GM19438 (cell line): ENCODE results near the gene DNAH7.

Source experiments
- ATAC-seq: cut with Tn5 transposase; IDR thresholded peaks from one replicate; pipeline ENCODE4 v1.9.1; 2021; ENCODE audit warnings: low read depth; ENCODE audit not compliant: unreplicated experiment

DNAH7 gene

DNA sequence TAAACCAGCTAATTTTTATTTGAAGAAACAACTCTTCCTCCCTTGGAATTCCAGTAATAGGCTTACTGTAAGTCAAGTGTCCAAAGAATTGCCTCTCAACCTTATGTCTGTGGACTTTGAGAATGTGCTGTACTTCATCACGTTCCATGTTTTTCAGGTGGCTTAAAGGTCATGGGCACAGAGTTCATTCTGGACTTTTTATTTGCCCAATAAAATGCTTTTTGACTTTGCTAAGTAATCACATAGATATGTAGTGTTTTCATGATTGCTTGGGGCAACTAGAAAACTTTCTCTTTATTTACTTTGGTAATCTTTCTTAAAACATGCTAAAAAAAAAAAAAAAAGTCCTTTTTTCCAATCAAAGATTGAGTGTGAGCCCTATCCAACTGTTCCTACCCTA, 10.4 kb upstream of the DNAH7 start:
- no peak for ATAC-seq

DNA sequence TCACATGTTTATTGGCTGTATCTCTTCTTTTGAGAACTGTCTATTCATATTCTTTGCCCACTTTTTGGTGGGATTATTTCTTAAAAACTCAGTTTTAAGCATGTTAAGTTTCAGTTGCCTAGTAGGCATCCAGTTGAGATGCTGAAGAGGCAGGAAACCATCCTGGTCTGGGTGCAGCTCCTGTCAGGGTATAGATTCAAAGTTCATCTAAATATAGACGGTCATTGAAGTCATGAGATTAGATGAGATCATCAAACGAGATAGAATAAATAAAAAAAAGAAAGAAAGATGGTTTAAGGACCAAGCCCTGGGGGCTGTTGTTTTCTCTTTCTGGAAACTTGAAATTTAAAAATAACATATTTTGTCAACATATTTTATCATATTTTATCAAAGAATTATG, 9.2 kb upstream of the DNAH7 start:
- ATAC-seq = no peak

GRCh38 chr2:196076778-196077568, 8.3 kb upstream of the DNAH7 start:
- ATAC-seq = no peak

DNA sequence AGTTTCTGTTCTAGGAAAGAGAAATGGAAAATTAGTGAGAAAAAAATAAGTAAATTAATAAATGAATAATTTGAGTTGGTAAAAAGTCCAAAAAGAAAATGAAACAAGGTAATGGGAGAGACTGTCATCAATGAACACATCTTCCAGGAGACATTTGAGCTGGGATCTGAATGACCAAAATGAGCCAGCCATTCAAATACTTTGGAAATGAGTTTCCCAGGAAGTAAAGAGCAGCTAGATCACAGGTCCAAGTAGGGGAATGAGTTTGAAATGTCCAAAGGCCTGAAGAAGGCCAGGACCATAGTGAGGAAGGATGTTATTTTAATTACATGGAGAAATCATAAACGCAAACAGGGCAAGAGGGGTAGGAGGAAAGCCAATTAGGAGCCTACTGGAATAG, 6.6 kb upstream of the DNAH7 start:
- no peak for ATAC-seq

DNA sequence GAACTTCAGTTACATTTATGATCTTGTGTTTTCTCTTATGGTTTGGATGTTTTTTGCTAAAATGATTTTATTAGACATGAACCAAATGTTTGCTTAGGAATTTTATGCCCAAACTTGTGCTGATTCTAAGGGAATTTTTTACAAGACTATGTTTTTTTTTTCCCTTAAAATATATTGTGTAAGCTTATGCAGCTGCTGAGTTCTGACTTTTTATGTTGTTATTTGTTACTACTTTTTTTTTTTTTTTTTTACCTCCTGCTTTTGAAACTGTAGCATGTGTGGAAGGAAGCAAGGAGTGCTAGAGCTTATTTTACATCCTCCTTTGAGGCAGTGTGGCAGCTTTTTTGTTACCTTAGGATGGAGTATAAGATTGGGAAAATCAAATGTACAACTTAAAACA, 6.0 kb upstream of the DNAH7 start:
- ATAC-seq = no peak

DNA sequence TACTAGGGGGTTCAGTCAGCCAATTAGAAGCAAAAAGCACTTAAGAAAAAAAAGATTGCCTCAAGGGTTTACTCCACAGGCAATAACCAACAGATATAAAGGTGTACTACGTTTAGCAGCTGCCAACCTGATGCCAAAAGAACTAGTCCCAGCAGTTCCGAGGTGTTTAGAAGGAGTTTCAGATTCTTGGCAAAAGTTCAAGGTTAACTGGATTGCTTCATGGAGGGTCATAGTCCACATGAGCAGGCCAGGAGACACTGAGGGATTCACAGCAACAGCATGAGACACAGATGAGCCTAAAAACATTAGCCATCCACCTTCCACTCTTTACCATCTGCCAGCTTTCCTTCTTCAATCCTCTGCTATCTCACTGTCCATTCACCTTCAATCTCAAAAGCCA, 4.9 kb upstream of the DNAH7 start:
- ATAC-seq = no peak

DNA sequence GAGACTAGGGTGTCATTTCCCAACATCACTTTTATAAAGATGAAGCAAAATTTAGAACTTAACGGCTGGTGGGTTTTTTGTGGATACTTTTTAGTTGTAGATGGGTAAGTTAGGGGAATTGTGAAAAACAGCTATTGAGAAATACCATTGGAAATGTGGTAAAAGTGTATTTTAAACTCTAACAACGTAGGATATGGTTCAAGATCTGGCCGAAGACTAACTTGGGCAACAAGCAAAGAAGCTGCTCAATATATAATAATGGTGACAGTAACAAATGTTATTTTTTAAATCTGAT, 1.6 kb downstream of the DNAH7 start:
- ATAC-seq = no peak

DNA sequence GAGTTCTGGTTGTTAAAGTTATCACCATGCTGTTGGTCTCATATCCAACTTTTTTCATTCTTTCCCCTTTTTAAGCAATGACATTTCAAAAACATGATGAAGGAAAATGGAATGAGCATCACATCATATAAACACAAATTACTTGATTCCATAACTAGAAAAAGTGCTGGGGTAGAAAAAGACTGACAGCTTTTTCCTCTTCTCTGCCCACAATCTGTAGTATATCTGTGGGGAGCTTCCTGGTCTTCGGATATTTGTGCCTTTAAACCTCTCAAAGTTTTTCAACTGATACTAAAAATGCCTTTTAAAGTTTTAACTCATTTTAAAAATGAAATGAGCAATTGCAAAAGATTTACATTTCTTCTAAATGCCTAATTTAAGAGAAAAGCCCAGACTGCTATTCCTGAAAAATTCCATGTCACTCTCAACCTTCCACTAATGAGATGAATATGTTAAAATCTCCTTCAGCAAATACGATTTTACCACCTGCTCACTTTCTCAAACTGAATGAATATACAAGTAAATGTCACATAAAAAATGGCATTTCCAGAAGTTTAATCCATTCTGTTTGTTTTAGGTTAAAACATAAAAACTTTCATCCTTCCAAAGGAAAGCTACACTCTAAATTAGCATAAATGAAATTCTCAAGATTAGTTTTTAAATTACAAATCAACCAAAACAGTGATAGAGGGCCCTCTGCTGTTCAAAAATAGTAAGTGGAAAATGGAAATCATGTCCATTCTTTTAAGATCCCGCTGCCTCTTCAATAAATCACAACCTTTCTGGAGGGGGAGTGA, 2.1 kb downstream of the DNAH7 start:
- ATAC-seq = no peak

DNA sequence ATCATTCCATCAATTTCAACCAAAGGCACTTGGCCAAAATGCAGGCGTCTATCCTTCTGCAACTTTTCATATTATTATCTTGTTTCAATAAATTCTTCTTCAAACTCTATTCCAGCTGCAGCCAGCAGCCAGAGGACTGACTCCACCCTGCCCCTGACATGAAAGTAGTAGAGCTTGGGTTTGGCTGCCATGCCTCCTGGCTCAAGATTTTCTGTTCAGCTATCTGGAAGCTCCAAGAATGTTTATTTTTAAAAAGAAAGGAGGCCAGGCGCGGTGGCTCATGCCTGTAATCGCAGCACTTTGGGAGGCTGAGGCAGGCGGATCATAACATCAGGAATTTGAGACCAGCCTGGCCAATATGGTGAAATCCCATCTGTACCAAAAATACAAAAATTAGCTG, 4.9 kb downstream of the DNAH7 start:
- no peak for ATAC-seq

- ATAC-seq = no peak
Measured at GRCh38 chr2:196059491-196059960, 9.1 kb downstream of the DNAH7 start.

- no peak for ATAC-seq
Measured at GRCh38 chr2:196054631-196055030, 14.0 kb downstream of the DNAH7 start.

DNA sequence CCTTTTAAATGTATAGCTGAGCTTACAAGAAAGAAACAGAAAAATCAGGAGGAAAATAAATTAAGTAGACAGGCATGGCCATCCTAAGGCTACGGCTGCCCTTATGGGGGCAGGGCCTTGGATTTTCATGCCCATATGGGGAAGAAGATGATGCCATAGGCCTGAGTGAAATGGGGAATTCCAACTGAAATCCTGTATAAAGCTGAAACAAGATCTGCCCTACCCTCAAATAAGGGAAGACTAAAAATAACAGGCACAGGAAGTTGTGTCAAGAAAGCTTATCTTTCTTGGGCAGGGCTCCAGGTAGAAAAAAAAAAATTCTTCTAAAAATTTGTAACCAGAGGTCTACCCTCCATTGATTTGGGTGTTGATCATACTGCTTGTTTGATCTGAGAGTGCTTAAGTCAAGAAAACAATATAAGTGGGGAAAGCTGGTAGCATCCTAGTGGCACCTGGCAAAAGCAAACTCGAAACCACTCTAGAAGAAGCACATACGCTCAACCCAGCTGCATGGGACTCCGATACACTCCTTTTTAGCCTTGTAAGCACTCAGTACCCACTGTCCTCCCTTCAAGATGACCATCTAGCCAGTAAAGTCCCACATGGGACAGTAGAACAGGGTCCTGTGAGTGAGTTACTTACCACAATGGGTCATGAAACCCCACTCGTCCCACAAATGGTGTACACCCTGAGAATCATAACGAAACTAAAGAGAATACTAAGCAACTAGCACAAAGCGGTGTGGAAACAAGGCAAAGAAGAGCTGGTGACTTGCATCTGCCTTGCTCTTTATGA, 22.3 kb downstream of the DNAH7 start:
- peak; percentile 59 for ATAC-seq

DNA sequence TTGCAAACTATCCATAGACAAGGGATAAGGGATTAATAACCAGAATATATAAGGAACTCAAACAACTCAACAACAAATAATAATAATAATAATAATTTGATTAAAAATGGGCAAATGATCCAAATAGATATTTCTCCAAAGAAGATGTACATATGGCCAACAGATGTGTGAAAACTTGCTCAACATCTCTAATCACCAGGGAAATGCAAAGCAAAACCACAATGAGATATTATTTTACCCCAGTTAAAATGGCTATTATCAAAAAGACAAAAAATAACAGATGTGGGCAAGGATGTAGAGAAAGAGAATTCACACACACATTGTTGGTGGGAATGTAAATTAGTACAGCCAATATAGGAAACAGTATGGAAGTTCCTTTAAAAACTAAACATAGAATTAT, 26.9 kb downstream of the DNAH7 start:
- no peak for ATAC-seq

DNA sequence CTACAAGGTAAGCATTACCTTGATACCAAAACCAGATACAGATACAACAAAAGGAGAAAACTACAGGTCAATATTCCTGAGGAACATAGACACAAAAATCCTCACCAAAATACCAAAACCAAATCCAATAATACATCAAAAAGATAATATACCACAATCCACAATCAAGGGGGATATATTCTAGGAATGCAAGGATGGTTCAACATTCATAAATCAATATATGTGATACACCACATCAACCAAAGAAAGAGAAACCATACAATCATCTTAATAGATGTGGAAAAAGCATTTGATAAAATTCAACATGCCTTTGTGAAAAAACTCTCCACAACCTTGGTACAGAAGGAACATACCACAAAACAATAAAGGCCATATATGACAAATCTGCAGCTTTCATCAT, 28.4 kb downstream of the DNAH7 start:
- ATAC-seq = no peak

DNA sequence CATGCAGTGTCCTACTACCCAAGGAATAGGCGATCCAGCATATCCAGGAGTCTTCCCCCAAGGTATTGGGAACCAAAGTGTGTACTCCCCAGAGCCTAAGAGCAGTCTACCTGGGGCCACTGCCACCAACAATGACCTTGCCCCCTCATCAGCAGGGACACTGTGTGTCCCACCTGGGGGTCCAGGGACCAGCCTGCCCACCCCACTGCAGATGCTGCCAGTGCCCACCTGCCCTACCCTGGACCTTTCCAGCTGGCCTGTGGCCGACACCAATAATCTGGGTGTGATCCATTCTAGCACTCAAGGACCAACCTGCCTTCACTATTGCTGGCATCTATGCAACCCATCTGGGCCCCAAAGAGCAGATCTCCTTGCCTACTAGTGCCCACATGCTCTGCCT, 32.2 kb downstream of the DNAH7 start:
- ATAC-seq = no peak

GRCh38 chr2:196018037-196018436, 50.6 kb downstream of the DNAH7 start:
- no peak for ATAC-seq

GRCh38 chr2:196012314-196012713, 56.3 kb downstream of the DNAH7 start:
- ATAC-seq = no peak

- ATAC-seq = no peak
Measured at GRCh38 chr2:196000551-196000950, 68.1 kb downstream of the DNAH7 start.

- no peak for ATAC-seq
Measured at GRCh38 chr2:195998070-195998469, 70.6 kb downstream of the DNAH7 start.

DNA sequence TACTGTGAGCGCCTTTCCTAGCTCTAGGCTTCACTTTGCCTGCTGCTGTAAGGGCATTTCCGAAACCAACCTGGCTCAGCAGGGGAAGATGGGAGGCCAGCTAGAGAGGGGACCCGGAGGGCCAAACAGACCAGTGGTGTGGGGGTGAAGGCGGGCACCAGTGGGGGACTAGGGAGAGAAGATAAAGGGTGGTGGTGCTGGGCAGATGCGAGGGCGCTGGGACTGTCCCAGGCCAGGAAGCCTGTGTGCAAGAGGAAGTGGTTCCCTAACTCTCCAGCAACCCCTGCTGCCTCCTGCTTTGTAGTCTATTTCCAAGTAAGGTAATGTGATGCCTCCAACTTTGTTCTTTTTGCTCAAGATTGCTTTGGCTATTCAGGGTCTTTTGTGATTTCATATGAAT, 73.1 kb downstream of the DNAH7 start:
- no peak for ATAC-seq

DNA sequence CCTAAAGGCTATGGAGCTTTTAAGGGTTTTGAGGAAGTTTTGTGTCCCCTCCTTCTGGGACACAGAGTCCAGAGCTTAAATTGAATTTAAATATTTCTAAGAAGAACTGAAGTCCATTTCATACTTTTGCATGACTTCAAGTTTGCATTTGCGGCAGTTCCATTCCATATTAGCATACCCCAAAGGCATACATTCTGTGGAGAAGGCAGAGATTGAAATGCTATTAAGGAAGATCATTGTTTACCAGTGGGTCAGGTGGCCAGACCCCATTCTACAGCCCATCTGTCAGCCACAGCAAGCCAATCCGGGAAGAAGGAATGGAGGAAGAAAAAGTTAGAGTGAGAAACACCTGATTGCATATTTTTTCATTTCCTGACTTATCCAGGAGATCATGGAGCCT, 75.0 kb downstream of the DNAH7 start:
- no peak for ATAC-seq
